GM19099 (cell line): Measurements from ENCODE around the gene LTV1.

Source experiments
- POLR2A ChIP-seq: IDR thresholded peaks from 3 replicates; pipeline ENCODE4 v1.6.1; 2011; ENCODE audit warnings: low read depth; ENCODE audit not compliant: insufficient read length; ENCODE audit errors: extremely low read depth

The LTV1 gene

GRCh38 chr6:143878272-143878760 is 35.2 kb downstream of the LTV1 start:
- TF ChIP-seq POLR2A: no peak

DNA sequence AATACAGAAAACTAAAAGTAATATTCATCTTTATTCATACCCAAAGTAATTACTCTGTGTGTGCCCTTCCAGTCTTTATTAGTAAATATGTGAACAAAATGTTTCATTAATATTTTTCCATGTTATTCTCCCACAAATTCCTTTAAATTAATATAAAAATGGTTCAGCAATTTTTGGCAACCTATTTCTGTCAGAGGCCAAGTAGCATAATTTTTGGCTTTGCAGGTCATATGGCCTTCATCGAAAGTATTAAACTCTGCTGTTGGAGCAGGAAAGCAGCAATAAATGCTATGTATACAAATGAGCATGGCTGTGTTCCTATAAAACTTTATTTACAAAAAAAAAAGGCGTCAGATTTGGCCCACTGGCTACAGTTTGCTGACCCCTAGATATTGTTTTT is 37.3 kb downstream of the LTV1 start:
- no peak for TF ChIP-seq POLR2A

- TF ChIP-seq POLR2A: no peak
These were observed 39.3 kb downstream of the LTV1 start for GRCh38 chr6:143882401-143882930.

GRCh38 chr6:143884216-143884900 is 41.2 kb downstream of the LTV1 start:
- TF ChIP-seq POLR2A: no peak

DNA sequence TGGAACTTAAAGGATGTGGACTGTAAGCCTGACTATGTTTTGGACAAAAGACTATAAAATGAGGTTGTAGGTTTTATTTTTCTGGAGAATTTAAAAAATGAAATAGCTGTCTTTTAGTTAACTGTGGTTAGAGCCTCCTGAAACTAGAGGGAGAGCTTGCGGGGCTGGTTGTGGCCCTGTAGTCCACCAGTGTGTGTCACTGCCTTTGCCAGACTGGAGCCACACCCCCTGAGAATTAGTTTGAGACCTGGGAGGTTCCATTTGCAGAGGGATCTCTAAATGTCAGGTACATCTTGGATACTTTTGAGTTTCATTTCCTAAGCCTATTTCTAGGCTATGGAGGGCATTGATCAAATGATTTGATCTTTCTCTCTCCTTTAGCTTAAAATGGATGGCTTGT is 42.0 kb downstream of the LTV1 start:
- no peak for TF ChIP-seq POLR2A

- TF ChIP-seq POLR2A: no peak
These were observed 51.5 kb downstream of the LTV1 start for GRCh38 chr6:143894655-143895054.

DNA sequence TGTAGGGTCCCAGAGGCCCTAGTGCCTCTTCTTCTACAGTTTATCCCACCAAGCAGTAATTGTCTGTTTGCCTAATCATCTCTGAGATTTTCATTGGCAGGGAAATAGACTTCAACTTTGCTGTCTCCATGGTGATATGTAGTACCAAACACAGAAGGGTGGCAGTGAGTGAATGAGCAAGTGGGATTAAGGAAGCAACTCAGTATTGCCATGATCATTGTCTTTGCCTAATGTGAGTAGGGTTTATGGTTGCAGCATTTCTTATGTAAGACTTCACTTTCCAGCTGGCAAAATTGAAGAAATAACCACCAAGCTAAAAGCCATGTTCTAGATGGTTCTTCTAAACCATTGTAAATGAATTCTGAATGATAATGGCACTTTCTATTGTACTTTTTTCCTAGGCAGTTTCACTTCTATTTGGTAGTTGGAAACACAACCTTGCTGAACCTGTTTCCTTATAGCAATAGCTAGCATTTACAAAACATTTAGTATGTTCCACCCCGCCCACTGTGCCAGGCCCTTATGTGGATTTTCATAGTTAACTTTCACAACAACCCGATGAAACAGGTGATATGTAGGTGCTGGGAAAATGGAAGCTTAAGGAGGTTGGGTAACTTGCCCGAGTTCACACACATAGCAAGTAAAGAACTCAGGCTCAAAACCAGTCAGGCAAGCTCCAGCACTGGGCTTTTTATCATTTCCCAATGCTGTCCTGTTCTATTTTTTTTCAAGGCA is 53.2 kb downstream of the LTV1 start:
- TF ChIP-seq POLR2A: no peak

- no peak for TF ChIP-seq POLR2A
These were observed 57.2 kb downstream of the LTV1 start for GRCh38 chr6:143900358-143900757.

DNA sequence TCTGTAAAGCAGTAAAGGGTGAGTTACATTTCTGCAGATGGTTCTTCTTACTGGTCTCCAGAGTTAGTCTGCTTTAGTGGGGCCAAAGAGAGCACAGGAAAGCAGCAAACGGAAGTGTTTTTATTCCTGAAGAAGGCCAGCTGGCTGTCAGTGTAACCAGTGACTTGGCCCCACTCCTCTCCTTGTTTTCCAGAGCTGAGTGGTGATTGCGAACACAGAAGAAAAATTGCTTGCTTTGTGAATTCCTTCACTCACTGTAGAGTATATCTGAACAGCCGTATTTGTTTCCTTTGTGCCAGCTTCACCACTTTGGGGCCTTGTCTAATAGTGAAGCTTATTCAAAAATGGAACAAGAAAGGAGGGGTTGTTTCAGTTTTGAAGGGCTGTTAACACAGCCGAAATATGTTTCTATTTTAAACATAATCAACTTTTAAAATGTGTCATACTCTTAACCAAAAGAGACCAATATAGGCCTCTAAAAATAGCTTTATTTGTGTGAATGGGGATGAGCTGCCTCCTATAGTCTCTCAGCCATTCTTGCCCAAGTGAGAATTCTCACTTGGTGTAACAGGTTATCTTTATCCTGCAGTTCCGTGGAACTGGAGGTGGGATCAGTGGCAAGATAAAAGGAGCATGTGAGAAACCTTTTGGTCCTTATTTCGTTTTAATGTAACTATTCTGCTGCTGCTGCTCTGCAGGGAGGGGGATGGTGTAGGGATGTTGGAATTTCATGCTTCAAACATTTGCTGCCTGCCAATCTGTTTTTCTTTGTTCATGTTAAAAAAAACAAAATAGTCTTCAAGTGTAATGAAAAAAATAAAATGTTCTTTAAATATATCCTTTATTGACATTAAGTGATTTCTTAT is 59.0 kb downstream of the LTV1 start:
- no peak for TF ChIP-seq POLR2A

DNA sequence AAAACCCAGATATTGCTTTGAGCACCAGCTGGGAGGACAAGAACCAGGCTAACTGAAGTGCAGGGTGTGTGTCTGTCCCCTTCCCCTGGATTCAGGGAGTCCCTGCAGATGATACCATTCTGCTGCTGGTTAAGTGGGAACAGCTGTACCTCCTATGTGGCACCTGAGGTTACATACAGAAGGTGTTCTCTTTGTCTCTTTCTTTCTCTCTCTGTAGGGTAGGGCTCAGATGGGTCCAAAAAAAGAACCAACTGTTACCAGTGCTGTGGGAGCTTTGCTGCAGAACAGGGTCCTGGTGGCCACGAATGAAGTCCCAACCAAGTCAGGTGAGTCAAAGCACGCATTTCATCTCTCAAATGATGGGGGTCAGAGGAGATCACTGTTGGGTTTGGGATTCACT is 59.7 kb downstream of the LTV1 start:
- no peak for TF ChIP-seq POLR2A

DNA sequence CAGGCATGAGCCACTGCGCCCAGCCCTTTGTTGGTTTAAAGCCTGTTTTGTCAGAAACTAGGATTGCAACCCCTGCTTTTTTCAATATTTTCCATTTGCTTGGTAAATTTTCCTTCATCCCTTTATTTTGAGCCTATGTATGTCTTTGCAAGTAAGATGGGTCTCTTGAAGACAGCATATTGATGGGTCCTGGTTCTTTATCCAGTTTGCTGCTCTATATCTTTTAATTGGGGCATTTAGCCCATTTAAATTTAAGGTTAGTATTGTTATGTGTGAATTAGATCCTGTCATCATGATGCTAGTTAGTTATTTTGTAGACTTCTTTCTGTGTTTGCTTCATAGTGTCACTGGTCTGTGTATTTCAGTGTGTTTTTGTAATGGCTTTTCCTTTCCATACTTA is 67.9 kb downstream of the LTV1 start:
- TF ChIP-seq POLR2A: no peak

DNA sequence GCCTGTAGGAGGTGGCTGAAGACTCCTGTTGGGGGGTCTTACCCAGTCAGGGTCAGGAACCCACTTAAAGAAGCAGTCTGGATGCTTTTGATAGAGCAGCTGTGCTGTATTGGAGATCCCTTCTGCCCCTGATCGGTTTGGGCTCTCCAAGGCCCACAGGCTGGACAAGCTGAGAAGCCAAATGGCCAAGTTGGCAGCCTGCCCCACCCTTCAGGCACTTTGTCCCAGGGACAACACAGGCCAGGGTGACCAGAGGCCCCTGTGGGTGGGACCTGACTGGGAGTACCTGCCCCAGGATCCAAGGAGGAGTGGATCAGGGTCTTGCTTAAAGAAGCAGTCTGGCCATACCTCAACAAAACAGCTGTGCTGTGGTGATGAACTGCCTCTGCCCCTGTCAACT is 69.5 kb downstream of the LTV1 start:
- no peak for TF ChIP-seq POLR2A
